IMR-90 (cell line): Measurements from ENCODE around the gene BPTF. TPM values are rescaled to one million over a fixed set of nuclear protein-coding genes. Genes with fewer than 3 reads are reported as not detected.

Source experiments
- ATAC-seq: fragments of 200-7000 bp; cut with Tn5 transposase; 2 replicates; pipeline ENCODE4 v1.9.1; 2020; ENCODE audit warnings: low read depth, mild to moderate bottlenecking, moderate library complexity
- BruUV-seq: library from RNA; stranded (reverse); fragments of 400-500 nt; replicated peaks from 2 replicates; lab custom pipeline; 2021; lab: Mats Ljungman, UMichigan
- CTCF ChIA-PET: fragments of 300-600 bp; formaldehyde crosslinking; extraction: SDS; loops from one replicate; lab custom pipeline; 2021; ENCODE audit warnings: antibody characterized with exemption; lab: Yijun Ruan, JAX
- POLR2A ChIA-PET: fragments of 300-600 bp; sonication (Branson Sonifier 250); formaldehyde crosslinking; loops from one replicate; lab custom pipeline; 2022; ENCODE audit warnings: antibody characterized with exemption; ENCODE audit not compliant: unreplicated experiment; lab: Charles Lee
- DNase-seq: peaks from one replicate; pipeline ENCODE4 v3.0.0; 2013
- H2AFZ ChIP-seq: replicated peaks from 2 replicates; pipeline ENCODE3; 2013; ENCODE audit warnings: low read length, mild to moderate bottlenecking; ENCODE audit not compliant: poor library complexity
- H2AK5ac ChIP-seq: 2 replicates; pipeline ENCODE4 v1.6.1; 2013; ENCODE audit warnings: low read depth, low read length, inconsistent platforms
- H2AK9ac ChIP-seq: replicated peaks from 2 replicates; pipeline ENCODE3; 2013; ENCODE audit warnings: mild to moderate bottlenecking, low read depth, low read length, moderate library complexity; ENCODE audit not compliant: poor library complexity
- H2BK120ac ChIP-seq: 2 replicates; pipeline ENCODE4 v1.6.1; 2013; ENCODE audit warnings: low read depth, low read length, inconsistent platforms
- H2BK15ac ChIP-seq: 3 replicates; pipeline ENCODE4 v1.6.1; 2013; ENCODE audit warnings: low read depth, low read length, inconsistent platforms
- H2BK20ac ChIP-seq: 2 replicates; pipeline ENCODE4 v1.6.1; 2013; ENCODE audit warnings: low read depth, mild to moderate bottlenecking, inconsistent platforms, low read length, moderate library complexity
- H2BK5ac ChIP-seq: 2 replicates; pipeline ENCODE4 v1.6.1; 2013; ENCODE audit warnings: mild to moderate bottlenecking, low read depth, low read length, inconsistent platforms; ENCODE audit not compliant: poor library complexity, severe bottlenecking
- H3K14ac ChIP-seq: replicated peaks from 2 replicates; pipeline ENCODE4 v1.6.1; 2013; ENCODE audit warnings: low read depth, low read length, inconsistent platforms
- H3K18ac ChIP-seq: 2 replicates; pipeline ENCODE4 v1.6.1; 2013; ENCODE audit warnings: low read depth, low read length, control low read depth
- H3K23ac ChIP-seq: 2 replicates; pipeline ENCODE4 v1.6.1; 2013; ENCODE audit warnings: low read depth, low read length, inconsistent platforms
- H3K27ac ChIP-seq: 2 replicates; pipeline ENCODE4 v1.5.1; 2013; ENCODE audit warnings: mild to moderate bottlenecking, control low read depth, low read length; ENCODE audit not compliant: insufficient read depth
- H3K27me3 ChIP-seq: 2 replicates; pipeline ENCODE4 v1.6.1; 2013; ENCODE audit warnings: low read length; ENCODE audit not compliant: control insufficient read depth, insufficient read depth
- H3K36me3 ChIP-seq: 2 replicates; pipeline ENCODE4 v1.6.1; 2013; ENCODE audit warnings: low read length, mixed read lengths; ENCODE audit not compliant: control insufficient read depth, insufficient read depth
- H3K4ac ChIP-seq: 2 replicates; pipeline ENCODE4 v1.6.1; 2013; ENCODE audit warnings: low read depth, low read length, inconsistent platforms
- H3K4me1 ChIP-seq: 2 replicates; pipeline ENCODE4 v1.6.1; 2013; ENCODE audit warnings: low read length, mixed read lengths; ENCODE audit not compliant: control insufficient read depth, insufficient read depth
- H3K4me2 ChIP-seq: 2 replicates; pipeline ENCODE4 v1.6.1; 2013; ENCODE audit warnings: low read depth, mild to moderate bottlenecking, control low read depth, low read length, moderate library complexity
- H3K4me3 ChIP-seq: 2 replicates; pipeline ENCODE4 v1.5.1; 2013; ENCODE audit warnings: low read depth, mild to moderate bottlenecking, control low read depth, low read length, moderate library complexity; ENCODE audit not compliant: insufficient read depth
- H3K56ac ChIP-seq: 2 replicates; pipeline ENCODE4 v1.6.1; 2013; ENCODE audit warnings: low read length, inconsistent platforms; ENCODE audit not compliant: insufficient read depth; ENCODE audit errors: extremely low read depth
- H3K79me1 ChIP-seq, 2 experiments: 2 replicates each; pipeline ENCODE4 v1.6.1; 2013; ENCODE audit warnings: low read length in 2 of 2, inconsistent platforms in 1 of 2, low read depth in 1 of 2
- H3K9ac ChIP-seq: 2 replicates; pipeline ENCODE4 v1.6.1; 2013; ENCODE audit warnings: low read depth, low read length, control low read depth
- H3K9me1 ChIP-seq: 2 replicates; pipeline ENCODE4 v1.6.1; 2013; ENCODE audit warnings: low read length, inconsistent platforms; ENCODE audit not compliant: insufficient read depth
- H3K9me3 ChIP-seq: 2 replicates; pipeline ENCODE4 v1.6.1; 2013; ENCODE audit warnings: low read length; ENCODE audit not compliant: control insufficient read depth, insufficient read depth
- H4K20me1 ChIP-seq: 2 replicates; pipeline ENCODE4 v1.6.1; 2013; ENCODE audit warnings: low read length, inconsistent platforms; ENCODE audit not compliant: insufficient read depth
- H4K5ac ChIP-seq: 2 replicates; pipeline ENCODE4 v1.6.1; 2013; ENCODE audit warnings: mild to moderate bottlenecking, low read depth, low read length, control low read depth
- H4K8ac ChIP-seq, 2 experiments: 2 replicates each; pipeline ENCODE4 v1.6.1; 2013; ENCODE audit warnings: low read depth in 2 of 2, low read length in 2 of 2, control low read depth in 1 of 2, inconsistent platforms in 1 of 2
- H4K91ac ChIP-seq: 2 replicates; pipeline ENCODE4 v1.6.1; 2013; ENCODE audit warnings: low read depth, low read length, inconsistent platforms; ENCODE audit not compliant: insufficient read depth
- BHLHE40 ChIP-seq: fragments of 150-350 bp; IDR thresholded peaks from 2 replicates; pipeline ENCODE4 v1.6.1; 2016; ENCODE audit warnings: mild to moderate bottlenecking, low read depth, low read length
- MAFK ChIP-seq: IDR thresholded peaks from 2 replicates; pipeline ENCODE4 v1.6.1; 2012; ENCODE audit warnings: low read depth, low read length, improper control_type of control experiment
- MXI1 ChIP-seq: IDR thresholded peaks from 2 replicates; pipeline ENCODE4 v1.6.1; 2012; ENCODE audit warnings: low read depth, mild to moderate bottlenecking, low read length, moderate library complexity, borderline replicate concordance
- POLR2A ChIP-seq: IDR thresholded peaks from 2 replicates; pipeline ENCODE4 v1.6.1; 2012; ENCODE audit warnings: mild to moderate bottlenecking, low read depth, low read length
- RAD21 ChIP-seq: IDR thresholded peaks from 2 replicates; pipeline ENCODE4 v1.6.1; 2012; ENCODE audit warnings: low read length, improper control_type of control experiment
- SMC3 ChIP-seq: fragments of 150-350 bp; IDR thresholded peaks from 2 replicates; pipeline ENCODE4 v1.6.1; 2016; ENCODE audit warnings: low read depth, mild to moderate bottlenecking, antibody characterized with exemption, low read length, moderate library complexity
- WGBS, 2 experiments: methylation state at CpG; one replicate each; pipeline versions ENCODE4 v1.1.5 to v1.1.7; 2013; ENCODE audit warnings: missing lambda C conversion rate in 2 of 2; ENCODE audit not compliant: insufficient read length in 1 of 2; ENCODE audit errors: extremely low coverage in 2 of 2; 5-methylcytosine and 5-hydroxymethylcytosine counted together
- dilution Hi-C: fragments of 300-500 bp; cut with HindIII; formaldehyde crosslinking; loops from one replicate; pipeline ENCODE4 v1.14.3; 2018; ENCODE audit warnings: low sequenced_read_pairs; ENCODE audit not compliant: unreplicated experiment
- in situ Hi-C: fragments of 300-500 bp; cut with MboI; formaldehyde crosslinking; loops from 3 replicates; pipeline ENCODE4 v1.14.3; 2019; ENCODE audit warnings: low sequenced_read_pairs, inconsistent platforms, mixed read lengths
- intact Hi-C: fragments of 100-400 bp; cut with micrococcal nuclease; formaldehyde crosslinking; loops from 2 replicates; pipeline ENCODE4 v1.10.0; 2022
- polyA plus RNA-seq, 3 experiments: library from polyadenylated mRNA; depleted of rRNA; stranded (reverse); fragments of >200 nt; gene quantifications; 2 replicates each; pipeline ENCODE4 v1.2.3, GENCODE V29; 2012; ENCODE audit warnings: low replicate concordance in 1 of 3
- total RNA-seq: library from RNA; depleted of rRNA; stranded (reverse); fragments of >200 nt; gene quantifications from 2 replicates; pipeline ENCODE4 v1.2.3, GENCODE V29; 2012
- TF ChIP-seq, protein P1 (sequence below): conservative IDR thresholded peaks from 2 replicates; pipeline ENCODE4 v1.5.1; 2012; ENCODE audit warnings: mild to moderate bottlenecking, low read depth, low read length, improper control_type of control experiment

Gene BPTF
- total and polyA plus RNA-seq, 2 of the 4 experiments (the other 2 are of a cell fraction), result 32.3 to 35.7 TPM

DNA sequence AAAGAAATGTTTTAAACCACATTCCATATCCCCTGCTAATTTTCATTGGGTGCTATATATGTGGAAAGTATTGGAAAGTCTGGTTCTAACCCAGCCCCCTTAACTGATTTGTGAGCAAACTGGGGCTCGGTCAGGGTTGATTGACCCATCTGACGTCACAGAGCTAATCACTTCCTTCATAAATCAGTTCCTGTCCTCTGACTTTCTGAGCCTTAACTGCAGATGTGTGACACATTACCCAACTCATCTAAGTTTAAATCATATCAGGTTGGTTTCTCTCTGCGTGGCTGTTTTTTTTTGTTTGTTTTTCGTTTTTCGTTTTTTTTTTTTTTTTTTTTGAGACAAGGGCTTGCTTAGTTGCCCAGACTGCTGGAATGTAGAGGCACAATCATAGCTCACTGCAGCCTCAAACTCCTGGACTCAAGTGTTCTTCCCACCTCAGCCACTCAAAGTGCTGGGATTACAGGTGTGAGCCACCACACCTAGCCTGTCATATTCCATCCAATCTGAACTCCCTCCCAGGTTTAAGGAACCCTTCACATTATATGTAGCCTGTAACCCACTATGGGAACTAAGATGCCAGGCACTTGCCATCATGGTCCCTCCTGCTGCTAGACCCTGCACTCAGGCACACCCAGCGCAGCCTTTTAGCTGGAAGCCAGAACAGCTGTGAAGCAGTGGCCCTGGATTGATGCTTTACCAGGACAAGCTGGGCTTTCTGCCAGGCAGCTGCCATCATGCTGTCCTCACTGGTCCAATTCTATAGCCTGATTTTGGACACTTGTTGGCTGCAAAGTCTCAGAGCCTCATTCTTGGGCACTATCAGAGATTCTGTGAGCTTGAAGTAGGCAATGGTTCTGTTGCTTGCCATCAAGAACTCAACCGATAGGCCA lies 6.9 kb upstream of the BPTF start (continued):
- no peak for TF ChIP-seq MAFK
- TF ChIP-seq POLR2A, result no peak

DNA sequence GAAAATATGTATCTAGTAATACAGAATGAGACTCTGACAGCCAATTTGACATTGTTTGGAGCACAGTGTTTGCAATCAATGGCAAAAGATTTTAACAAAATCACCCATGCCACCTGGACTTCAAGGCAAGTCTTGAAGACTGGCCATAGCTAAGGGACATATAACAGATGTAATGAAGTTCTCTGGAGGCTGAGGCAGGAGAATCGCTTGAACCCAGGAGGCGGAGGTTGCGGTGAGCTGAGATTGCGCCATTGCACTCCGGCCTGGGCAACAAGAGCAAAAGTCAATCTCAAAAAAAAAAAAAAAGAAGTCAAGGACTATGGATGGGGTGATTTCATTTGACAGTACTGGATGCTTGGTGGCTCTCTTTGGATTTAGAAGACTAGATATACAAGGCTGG lies 5.6 kb upstream of the BPTF start:
- ChIA-PET POLR2A (no interaction called here), CTCF (interaction anchor here (0.6 kb wide), 1 partner anchor 307 kb away, joined by 4 read pairs; no protein-coding TSS in a partner anchor)
- Histone ChIP-seq H3K4ac (no peak overlapping the region), H3K79me1 (no peaks in the 10 kb centered on the region), H3K4me3 (no peak overlapping the region), H3K14ac (no peak overlapping the region), H2BK20ac (no peak overlapping the region), H3K9me3 (no peaks in the 10 kb centered on the region), H2AK9ac (no peak overlapping the region), H2BK5ac (no peak overlapping the region), H4K91ac (no peak overlapping the region), H3K36me3 (no peaks in the 10 kb centered on the region), H3K4me2 (no peak overlapping the region), H2AK5ac (no peak overlapping the region), H2BK15ac (no peak overlapping the region), H4K8ac (no peak overlapping the region), H3K9me1 (no peaks in the 10 kb centered on the region), H3K9ac (no peak overlapping the region), H4K5ac (no peak overlapping the region), H3K18ac (no peak overlapping the region), H2BK120ac (no peak overlapping the region), H3K56ac (no peak overlapping the region), H2AFZ (no peak overlapping the region), H4K20me1 (no peaks in the 10 kb centered on the region), H3K23ac (no peak overlapping the region), H3K27me3 (no peaks in the 10 kb centered on the region; the same call in 1 of the 2 replicates), H3K27ac (no peak overlapping the region), H3K4me1 (no peaks in the 10 kb centered on the region)
- dilution Hi-C loops (no loop called here), intact Hi-C loops (no loop called here), in situ Hi-C loops (no loop called here)
- no TSS peak for BruUV-seq
- ATAC-seq, result no peak
- DNase-seq, result no peak
- no peak for TF ChIP-seq MXI1
- no peak for TF ChIP-seq BHLHE40
- TF ChIP-seq MAFK, result no peak
- TF ChIP-seq SMC3, result no peak
- TF ChIP-seq, protein P1, sequence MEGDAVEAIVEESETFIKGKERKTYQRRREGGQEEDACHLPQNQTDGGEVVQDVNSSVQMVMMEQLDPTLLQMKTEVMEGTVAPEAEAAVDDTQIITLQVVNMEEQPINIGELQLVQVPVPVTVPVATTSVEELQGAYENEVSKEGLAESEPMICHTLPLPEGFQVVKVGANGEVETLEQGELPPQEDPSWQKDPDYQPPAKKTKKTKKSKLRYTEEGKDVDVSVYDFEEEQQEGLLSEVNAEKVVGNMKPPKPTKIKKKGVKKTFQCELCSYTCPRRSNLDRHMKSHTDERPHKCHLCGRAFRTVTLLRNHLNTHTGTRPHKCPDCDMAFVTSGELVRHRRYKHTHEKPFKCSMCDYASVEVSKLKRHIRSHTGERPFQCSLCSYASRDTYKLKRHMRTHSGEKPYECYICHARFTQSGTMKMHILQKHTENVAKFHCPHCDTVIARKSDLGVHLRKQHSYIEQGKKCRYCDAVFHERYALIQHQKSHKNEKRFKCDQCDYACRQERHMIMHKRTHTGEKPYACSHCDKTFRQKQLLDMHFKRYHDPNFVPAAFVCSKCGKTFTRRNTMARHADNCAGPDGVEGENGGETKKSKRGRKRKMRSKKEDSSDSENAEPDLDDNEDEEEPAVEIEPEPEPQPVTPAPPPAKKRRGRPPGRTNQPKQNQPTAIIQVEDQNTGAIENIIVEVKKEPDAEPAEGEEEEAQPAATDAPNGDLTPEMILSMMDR, result no peak
- no peak for TF ChIP-seq RAD21
- 100% methylated on average over 2 of the region's 5 CpGs; no CpG with 5 or more reads in 1 of the 2 experiments for WGBS, 2 experiments
